H9 (cell line): ENCODE data around the gene SIGLEC14. TPM values are rescaled to one million over a fixed set of nuclear protein-coding genes. Genes with fewer than 3 reads are reported as not detected.
A peak's percentile ranks its signal among the peaks of the same experiment; 100 is the strongest.

Source experiments
- DNase-seq: peaks from one replicate; pipeline ENCODE4 v3.0.0-alpha.2; 2017
- H2AFZ ChIP-seq: one replicate; pipeline ENCODE4 v1.6.1; 2013; ENCODE audit warnings: mild to moderate bottlenecking, low read length, control low read depth, moderate library complexity
- H2AK5ac ChIP-seq: 2 replicates; pipeline ENCODE4 v1.6.1; 2013; ENCODE audit warnings: low read length, control low read depth, mixed read lengths; ENCODE audit not compliant: insufficient read length
- H2BK120ac ChIP-seq: one replicate; pipeline ENCODE4 v1.6.1; 2013; ENCODE audit warnings: low read depth, mild to moderate bottlenecking, low read length, control low read depth, inconsistent platforms; ENCODE audit not compliant: poor library complexity, severe bottlenecking
- H2BK12ac ChIP-seq: 2 replicates; pipeline ENCODE4 v1.6.1; 2013; ENCODE audit warnings: low read length, control low read depth, mixed read lengths, low read depth; ENCODE audit not compliant: insufficient read length
- H2BK15ac ChIP-seq: 2 replicates; pipeline ENCODE4 v1.6.1; 2013; ENCODE audit warnings: low read depth, low read length, control low read depth
- H2BK20ac ChIP-seq: one replicate; pipeline ENCODE4 v1.6.1; 2013; ENCODE audit warnings: low read depth, mild to moderate bottlenecking, low read length, control low read depth, inconsistent platforms; ENCODE audit not compliant: poor library complexity, severe bottlenecking
- H2BK5ac ChIP-seq: 2 replicates; pipeline ENCODE4 v1.6.1; 2013; ENCODE audit warnings: low read length, control low read depth, mixed read lengths; ENCODE audit not compliant: insufficient read length
- H3K14ac ChIP-seq: 2 replicates; pipeline ENCODE4 v1.6.1; 2013; ENCODE audit warnings: low read length, control low read depth; ENCODE audit not compliant: insufficient read depth
- H3K18ac ChIP-seq: 2 replicates; pipeline ENCODE4 v1.6.1; 2013; ENCODE audit warnings: low read depth, mild to moderate bottlenecking, mixed read lengths, low read length, control low read depth; ENCODE audit not compliant: insufficient read length
- H3K23ac ChIP-seq: 2 replicates; pipeline ENCODE4 v1.6.1; 2013; ENCODE audit warnings: low read length, control low read depth, mixed read lengths, low read depth; ENCODE audit not compliant: insufficient read length
- H3K23me2 ChIP-seq: 2 replicates; pipeline ENCODE4 v1.6.1; 2013; ENCODE audit warnings: low read depth, mild to moderate bottlenecking, mixed read lengths, low read length, control low read depth; ENCODE audit not compliant: insufficient read length, poor library complexity, severe bottlenecking
- H3K27ac ChIP-seq: 2 replicates; pipeline ENCODE4 v1.5.1; 2013; ENCODE audit warnings: low read length, control low read depth, mixed read lengths, low read depth; ENCODE audit not compliant: insufficient read length
- H3K27me3 ChIP-seq: 2 replicates; pipeline ENCODE4 v1.6.1; 2013; ENCODE audit warnings: low read length, control low read depth, inconsistent platforms; ENCODE audit not compliant: insufficient read depth
- H3K4ac ChIP-seq: 2 replicates; pipeline ENCODE4 v1.6.1; 2013; ENCODE audit warnings: low read depth, mild to moderate bottlenecking, control low read depth, inconsistent platforms, low read length, moderate library complexity
- H3K4me1 ChIP-seq: 2 replicates; pipeline ENCODE4 v1.6.1; 2013; ENCODE audit warnings: low read length, control low read depth, inconsistent platforms; ENCODE audit not compliant: insufficient read depth
- H3K4me2 ChIP-seq: 2 replicates; pipeline ENCODE4 v1.6.1; 2013; ENCODE audit warnings: low read length, control low read depth, mixed read lengths; ENCODE audit not compliant: insufficient read length, insufficient read depth
- H3K56ac ChIP-seq: 2 replicates; pipeline ENCODE4 v1.6.1; 2013; ENCODE audit warnings: low read depth, mild to moderate bottlenecking, mixed read lengths, low read length, control low read depth; ENCODE audit not compliant: insufficient read length
- H3K79me1 ChIP-seq: 2 replicates; pipeline ENCODE4 v1.6.1; 2013; ENCODE audit warnings: low read depth, mild to moderate bottlenecking, moderate library complexity, low read length, control low read depth, inconsistent platforms; ENCODE audit not compliant: insufficient read depth, poor library complexity, severe bottlenecking
- H3K79me2 ChIP-seq: 2 replicates; pipeline ENCODE4 v1.6.1; 2013; ENCODE audit warnings: low read length, control low read depth, inconsistent platforms; ENCODE audit not compliant: insufficient read depth
- H3K9ac ChIP-seq: 2 replicates; pipeline ENCODE4 v1.6.1; 2013; ENCODE audit warnings: low read length, control low read depth, mixed read lengths; ENCODE audit not compliant: insufficient read length; ENCODE audit errors: extremely low read depth
- H3K9me3 ChIP-seq: one replicate; pipeline ENCODE4 v1.6.1; 2013; ENCODE audit warnings: low read depth, low read length, inconsistent platforms; ENCODE audit not compliant: control insufficient read depth
- H3T11ph ChIP-seq: one replicate; pipeline ENCODE4 v1.6.1; 2013; ENCODE audit warnings: mild to moderate bottlenecking, low read length, control low read depth, inconsistent platforms
- H4K20me1 ChIP-seq: one replicate; pipeline ENCODE4 v1.6.1; 2013; ENCODE audit not compliant: control insufficient read depth, insufficient read length, insufficient read depth
- H4K5ac ChIP-seq: 2 replicates; pipeline ENCODE4 v1.6.1; 2013; ENCODE audit warnings: low read depth, mild to moderate bottlenecking, mixed read lengths, low read length, control low read depth; ENCODE audit not compliant: insufficient read length
- H4K8ac ChIP-seq: replicated peaks from 2 replicates; pipeline ENCODE4 v1.6.1; 2013; ENCODE audit warnings: low read length, control low read depth, mixed read lengths, low read depth; ENCODE audit not compliant: insufficient read length
- H4K91ac ChIP-seq: 2 replicates; pipeline ENCODE4 v1.6.1; 2013; ENCODE audit warnings: low read depth, mild to moderate bottlenecking, moderate library complexity, mixed read lengths, low read length, control low read depth; ENCODE audit not compliant: insufficient read length
- H3K27ac Mint-ChIP-seq, 3 experiments: 2 replicates in 2 of 3; 3 replicates in 1 of 3; pipeline ENCODE4 v1.8.0; 2020 to 2021; ENCODE audit warnings: mixed read lengths in 3 of 3, mild to moderate bottlenecking in 1 of 3, moderate library complexity in 1 of 3
- H3K27me3 Mint-ChIP-seq: 2 replicates; pipeline ENCODE4 v1.8.0; 2021; ENCODE audit warnings: low read depth, mild to moderate bottlenecking, moderate library complexity, mixed read lengths
- H3K36me3 Mint-ChIP-seq, 3 experiments: 2 replicates in 2 of 3; 3 replicates in 1 of 3; pipeline ENCODE4 v1.8.0; 2020 to 2021; ENCODE audit warnings: low read depth in 3 of 3, mixed read lengths in 3 of 3; ENCODE audit not compliant: insufficient read depth in 1 of 3
- H3K4me1 Mint-ChIP-seq, 2 experiments: 2 replicates each; pipeline ENCODE4 v1.8.0; 2020; ENCODE audit warnings: mixed read lengths in 2 of 2
- H3K4me3 Mint-ChIP-seq, 2 experiments: 2 replicates in 1 of 2; 3 replicates in 1 of 2; pipeline ENCODE4 v1.8.0; 2020 to 2021; ENCODE audit warnings: mild to moderate bottlenecking in 2 of 2, mixed read lengths in 2 of 2, moderate library complexity in 1 of 2
- H3K9me3 Mint-ChIP-seq, 2 experiments: 2 replicates in 1 of 2; 3 replicates in 1 of 2; pipeline ENCODE4 v1.8.0; 2020; ENCODE audit warnings: mild to moderate bottlenecking in 2 of 2, mixed read lengths in 2 of 2, moderate library complexity in 1 of 2
- CTCF ChIP-seq: fragments of 200-600 bp; sonication (generic); conservative IDR thresholded peaks from 3 replicates; pipeline ENCODE4 v1.8.0; 2021; ENCODE audit warnings: antibody characterized with exemption, mild to moderate bottlenecking
- WGBS: extraction: QIAGEN DNeasy Blood & Tissue Kit; methylation state at CpG from one replicate; pipeline ENCODE4 v1.1.7; 2013; ENCODE audit warnings: missing lambda C conversion rate, low lambda C conversion rate, mixed read lengths; ENCODE audit not compliant: insufficient read length; ENCODE audit errors: extremely low coverage; 5-methylcytosine and 5-hydroxymethylcytosine counted together
- total RNA-seq: library from RNA; stranded (reverse); gene quantifications from 2 replicates; pipeline ENCODE4 v1.2.1, GENCODE V29; 2021

SIGLEC14 gene
- total RNA-seq, 1 experiment from 2014 or later: not detected

GRCh38 chr19:51690454-51691073 lies 43.9 kb upstream of the SIGLEC14 start:
- Histone ChIP-seq H3K4me2 (peak overlapping the region; percentile 85), H4K20me1 (no peaks in the 10 kb centered on the region), H3K23me2 (peaks cover 29% of the 10 kb centered on the region), H3K27me3 (no peaks in the 10 kb centered on the region), H2BK12ac (peak overlapping the region; percentile 65), H3K9me3 (no peaks in the 10 kb centered on the region), H3K56ac (no peak overlapping the region), H4K5ac (no peak overlapping the region), H3K9ac (no peak overlapping the region), H2BK120ac (no peak overlapping the region), H2BK5ac (no peak overlapping the region), H3K4ac (no peak overlapping the region), H2AK5ac (no peak overlapping the region), H3K4me1 (no peaks in the 10 kb centered on the region), H2AFZ (no peak overlapping the region), H2BK15ac (no peak overlapping the region), H3K79me2 (no peaks in the 10 kb centered on the region; the same call in 1 of the 2 replicates), H2BK20ac (no peak overlapping the region), H3K27ac (no peak overlapping the region), H3K79me1 (no peaks in the 10 kb centered on the region), H4K91ac (no peak overlapping the region), H3T11ph (no peak overlapping the region), H3K18ac (peak overlapping the region; percentile 93), H3K14ac (peak overlapping the region; percentile 95; the same call in 1 of the 2 replicates), H3K23ac (no peak overlapping the region), H4K8ac (no peak overlapping the region)
- H3K4me1 Mint-ChIP-seq: peaks cover 36 to 37% of the 10 kb centered on the region in 2 experiments
- WGBS: no CpG with 5 or more reads among the region's 21 CpGs
- no peaks in the 10 kb centered on the region for H3K27me3 Mint-ChIP-seq
- H3K4me3 Mint-ChIP-seq: peak overlapping the region; percentile 87 to 93
- peaks cover 6 to 27% (median 14%) of the 10 kb centered on the region in 3 experiments; a peak in 6 of 7 replicates for H3K36me3 Mint-ChIP-seq
- peak overlapping the region; percentile 10 to 86 (median 86); a peak in 5 of 7 replicates for H3K27ac Mint-ChIP-seq
- no peak for TF ChIP-seq CTCF
- H3K9me3 Mint-ChIP-seq: peaks cover 6% of the 10 kb centered on the region in 2 experiments; a peak in 3 of 5 replicates
- DNase-seq: peak; percentile 83
